Activated naive CD8-positive, alpha-beta T cell treated with anti-CD3 and anti-CD28 coated beads, Interleukin-2, amount 10 ng/mL, durations not matched to agents 7 days and 5 days (primary cell): ENCODE measurements around the gene IFNK. TPM values are rescaled to one million over a fixed set of nuclear protein-coding genes. Genes with fewer than 3 reads are reported as not detected.

Source experiments
- ATAC-seq: fragments of 150-1000 bp; cut with Tn5 transposase; one replicate; pipeline ENCODE4 v1.10.0; 2021; ENCODE audit warnings: low read depth, moderate library complexity
- POLR2A ChIA-PET: fragments of 350-600 bp; sonication (Branson Sonifier 250); formaldehyde crosslinking; loops from one replicate; lab custom pipeline; 2021; ENCODE audit warnings: antibody characterized with exemption; lab: Charles Lee
- DNase-seq: peaks from one replicate; pipeline ENCODE4 v3.0.0; 2021
- H3K27ac Mint-ChIP-seq: one replicate; pipeline ENCODE4 v1.8.0; 2022; ENCODE audit warnings: mild to moderate bottlenecking, mixed read lengths
- H3K27me3 Mint-ChIP-seq: one replicate; pipeline ENCODE4 v1.8.0; 2022; ENCODE audit warnings: mild to moderate bottlenecking, moderate library complexity, mixed read lengths
- H3K36me3 Mint-ChIP-seq: one replicate; pipeline ENCODE4 v1.8.0; 2021; ENCODE audit warnings: mild to moderate bottlenecking, mixed read lengths
- H3K4me1 Mint-ChIP-seq: one replicate; pipeline ENCODE4 v1.8.0; 2021; ENCODE audit warnings: mixed read lengths
- H3K4me3 Mint-ChIP-seq: one replicate; pipeline ENCODE4 v1.8.0; 2022; ENCODE audit warnings: mild to moderate bottlenecking, moderate library complexity, mixed read lengths
- H3K9me3 Mint-ChIP-seq: one replicate; pipeline ENCODE4 v1.8.0; 2021; ENCODE audit warnings: mixed read lengths
- total RNA-seq, 2 experiments: library from RNA; stranded (reverse); gene quantifications; one replicate each; pipeline ENCODE4 v1.2.3, GENCODE V29; 2021

The IFNK gene
- not detected for total RNA-seq

DNA sequence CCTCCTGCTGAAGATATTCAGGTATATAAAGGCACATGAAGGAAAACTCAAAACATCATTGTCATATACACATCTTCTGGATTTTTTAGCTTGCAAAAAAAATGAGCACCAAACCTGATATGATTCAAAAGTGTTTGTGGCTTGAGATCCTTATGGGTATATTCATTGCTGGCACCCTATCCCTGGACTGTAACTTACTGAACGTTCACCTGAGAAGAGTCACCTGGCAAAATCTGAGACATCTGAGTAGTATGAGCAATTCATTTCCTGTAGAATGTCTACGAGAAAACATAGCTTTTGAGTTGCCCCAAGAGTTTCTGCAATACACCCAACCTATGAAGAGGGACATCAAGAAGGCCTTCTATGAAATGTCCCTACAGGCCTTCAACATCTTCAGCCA, at the start of gene IFNK:
Gene IFNK (plus strand): TSS at position 55 of the 400 bp plus-strand sequence. CDS start 47 bp downstream, at position 102.
- Mint-ChIP-seq H3K27me3 (peaks cover 12% of the 10 kb centered on the region), H3K36me3 (peaks cover 18% of the 10 kb centered on the region), H3K4me3 (no peak within 1 kb of the TSS), H3K4me1 (peaks cover 8% of the 10 kb centered on the region), H3K27ac (no peak within 1 kb of the TSS), H3K9me3 (no peaks in the 10 kb centered on the region)
- POLR2A ChIA-PET, result no interaction called here
- ATAC-seq, result no peak
- no peak for DNase-seq

- peaks cover 12% of the 10 kb centered on the region for H3K9me3 Mint-ChIP-seq
- POLR2A ChIA-PET, result no interaction called here
- ATAC-seq (no peak), DNase-seq (no peak)
- no peak overlapping the region for H3K4me3 Mint-ChIP-seq
- H3K27me3 Mint-ChIP-seq, result no peaks in the 10 kb centered on the region
- H3K27ac Mint-ChIP-seq, result no peak overlapping the region
- H3K36me3 Mint-ChIP-seq, result peaks cover 29% of the 10 kb centered on the region
- H3K4me1 Mint-ChIP-seq, result peaks cover 14% of the 10 kb centered on the region
Measured at GRCh38 chr9:27474305-27474704, 49.8 kb upstream of the IFNK start.

- no peak for DNase-seq
- ATAC-seq, result no peak
- Mint-ChIP-seq H3K36me3 (peaks cover 29% of the 10 kb centered on the region), H3K9me3 (peaks cover 12% of the 10 kb centered on the region), H3K27ac (no peak overlapping the region), H3K27me3 (no peaks in the 10 kb centered on the region), H3K4me1 (peaks cover 14% of the 10 kb centered on the region), H3K4me3 (no peak overlapping the region)
- POLR2A ChIA-PET, result no interaction called here
Measured at GRCh38 chr9:27475057-27475595, 49.0 kb upstream of the IFNK start.

DNA sequence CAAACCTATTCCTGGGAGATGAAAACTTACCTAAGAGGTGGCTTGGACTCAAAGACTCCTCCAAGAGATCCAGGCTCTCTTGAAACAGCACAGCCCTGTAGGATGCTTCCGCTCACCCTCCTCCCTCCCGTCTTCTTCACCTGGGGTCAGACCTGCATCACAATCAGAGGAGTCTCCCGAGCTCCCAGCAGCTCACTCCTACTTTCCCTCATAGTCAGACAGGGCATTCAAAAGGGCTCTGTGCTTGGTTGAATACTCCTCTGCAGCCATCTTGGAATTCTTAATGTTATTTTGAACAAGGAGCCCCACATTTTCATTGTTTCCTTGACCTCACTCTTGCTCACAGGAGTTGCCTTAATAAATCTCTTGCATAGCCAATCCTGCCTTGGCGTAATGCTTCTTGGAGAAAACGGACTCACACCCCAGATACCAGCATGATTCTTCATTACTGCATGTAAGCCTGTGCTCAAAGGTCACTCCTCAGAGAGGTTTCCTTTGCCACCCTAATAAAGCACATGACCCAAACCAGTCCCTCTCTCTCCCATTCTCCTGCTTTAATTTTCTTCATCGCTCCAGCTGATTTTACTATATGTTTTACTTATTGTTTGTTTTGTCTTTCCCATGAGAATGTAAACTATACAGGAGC, 47.1 kb upstream of the IFNK start:
- DNase-seq (no peak), ATAC-seq (no peak)
- peaks cover 9% of the 10 kb centered on the region for H3K4me1 Mint-ChIP-seq
- no peak overlapping the region for H3K27ac Mint-ChIP-seq
- H3K4me3 Mint-ChIP-seq, result no peak overlapping the region
- peaks cover 14% of the 10 kb centered on the region for H3K9me3 Mint-ChIP-seq
- POLR2A ChIA-PET, result no interaction called here
- peaks cover 36% of the 10 kb centered on the region for H3K36me3 Mint-ChIP-seq
- H3K27me3 Mint-ChIP-seq, result no peaks in the 10 kb centered on the region

- ATAC-seq, result no peak
- Mint-ChIP-seq H3K27ac (no peak overlapping the region), H3K4me3 (no peak overlapping the region)
Measured at GRCh38 chr9:27478322-27478721, 45.8 kb upstream of the IFNK start.

DNA sequence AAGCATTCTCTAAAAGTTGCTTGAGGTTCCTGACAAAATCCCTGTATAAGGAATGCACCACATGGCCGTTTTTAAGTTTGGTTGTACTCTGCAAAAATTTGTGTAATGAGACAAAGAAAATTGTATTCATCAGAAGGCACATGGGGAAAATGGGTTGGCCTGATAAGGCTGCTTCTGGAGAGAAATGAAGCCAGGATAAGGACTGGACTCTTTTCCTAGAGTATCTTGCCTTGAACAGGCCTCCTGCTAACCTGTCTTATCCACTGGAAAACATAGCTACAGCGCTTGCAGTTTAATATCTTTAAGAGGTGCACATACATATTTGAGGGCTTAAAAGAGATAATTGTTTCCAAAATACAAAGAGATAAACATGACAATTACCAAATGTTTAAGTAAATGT, 41.4 kb upstream of the IFNK start:
- POLR2A ChIA-PET, result no interaction called here
- Mint-ChIP-seq H3K4me3 (no peak overlapping the region), H3K36me3 (peaks cover 28% of the 10 kb centered on the region), H3K27ac (no peak overlapping the region), H3K4me1 (peaks cover 30% of the 10 kb centered on the region), H3K9me3 (peaks cover 10% of the 10 kb centered on the region), H3K27me3 (no peaks in the 10 kb centered on the region)
- ATAC-seq, result no peak
- DNase-seq, result no peak

More at GRCh38 chr9:27478322-27478721, 45.8 kb upstream of the IFNK start:
- Mint-ChIP-seq H3K36me3 (peaks cover 36% of the 10 kb centered on the region), H3K27me3 (no peaks in the 10 kb centered on the region), H3K4me1 (peaks cover 2% of the 10 kb centered on the region), H3K9me3 (peaks cover 14% of the 10 kb centered on the region)
- POLR2A ChIA-PET, result no interaction called here
- DNase-seq, result no peak

- peak overlapping the region; percentile 11 for H3K27ac Mint-ChIP-seq
- H3K27me3 Mint-ChIP-seq, result no peaks in the 10 kb centered on the region
- peaks cover 34% of the 10 kb centered on the region for H3K4me1 Mint-ChIP-seq
- DNase-seq (no peak), ATAC-seq (no peak)
- POLR2A ChIA-PET, result no interaction called here
- H3K36me3 Mint-ChIP-seq, result peaks cover 25% of the 10 kb centered on the region
- H3K4me3 Mint-ChIP-seq, result no peak overlapping the region
- peaks cover 7% of the 10 kb centered on the region for H3K9me3 Mint-ChIP-seq
Measured at GRCh38 chr9:27483576-27483975, 40.5 kb upstream of the IFNK start.

- Mint-ChIP-seq H3K4me1 (peaks cover 41% of the 10 kb centered on the region), H3K27ac (peak overlapping the region; percentile 83), H3K36me3 (peaks cover 24% of the 10 kb centered on the region), H3K27me3 (no peaks in the 10 kb centered on the region), H3K4me3 (peak overlapping the region; percentile 59), H3K9me3 (peaks cover 4% of the 10 kb centered on the region)
- POLR2A ChIA-PET, result interaction anchor here (0.7 to 1.2 kb wide), 4 partner anchors 12 to 529 kb away, joined by 3 to 6 read pairs (median 3); partner anchors contain the start of genes IFT74 and MOB3B
- no peak for DNase-seq
- peak; percentile 92 for ATAC-seq
Measured at GRCh38 chr9:27485158-27485557, 38.9 kb upstream of the IFNK start.

DNA sequence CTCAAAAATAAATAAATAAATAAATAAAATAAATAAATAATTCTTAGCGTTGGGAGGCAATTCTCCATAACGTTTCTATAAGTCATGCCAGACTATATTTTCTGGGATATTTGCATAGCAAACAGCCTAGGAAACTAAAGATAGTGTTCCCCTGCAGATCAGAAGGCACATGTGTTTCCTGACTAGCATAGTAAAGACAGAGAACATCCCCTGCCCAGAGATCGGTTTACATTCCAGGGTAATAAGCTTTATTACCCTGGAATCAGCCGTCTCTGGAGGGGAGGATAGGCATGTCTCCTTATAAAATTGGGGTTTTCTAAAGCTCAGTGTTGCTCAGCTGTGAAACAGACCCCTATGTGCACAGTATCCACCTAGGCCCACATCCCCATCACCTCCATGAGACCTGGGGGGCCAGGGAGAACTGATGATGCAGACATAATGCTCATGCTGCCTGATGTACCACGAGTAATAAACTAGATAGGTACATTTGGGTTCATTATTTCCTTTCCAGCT, 36.9 kb upstream of the IFNK start:
- Mint-ChIP-seq H3K9me3 (peaks cover 5% of the 10 kb centered on the region), H3K4me3 (no peak overlapping the region), H3K36me3 (peaks cover 21% of the 10 kb centered on the region), H3K27me3 (no peaks in the 10 kb centered on the region), H3K4me1 (peaks cover 41% of the 10 kb centered on the region), H3K27ac (no peak overlapping the region)
- ATAC-seq (no peak), DNase-seq (no peak)
- POLR2A ChIA-PET, result interaction anchor here (0.7 kb wide), 1 partner anchor 120 kb away, joined by 3 read pairs; no protein-coding TSS in a partner anchor

DNA sequence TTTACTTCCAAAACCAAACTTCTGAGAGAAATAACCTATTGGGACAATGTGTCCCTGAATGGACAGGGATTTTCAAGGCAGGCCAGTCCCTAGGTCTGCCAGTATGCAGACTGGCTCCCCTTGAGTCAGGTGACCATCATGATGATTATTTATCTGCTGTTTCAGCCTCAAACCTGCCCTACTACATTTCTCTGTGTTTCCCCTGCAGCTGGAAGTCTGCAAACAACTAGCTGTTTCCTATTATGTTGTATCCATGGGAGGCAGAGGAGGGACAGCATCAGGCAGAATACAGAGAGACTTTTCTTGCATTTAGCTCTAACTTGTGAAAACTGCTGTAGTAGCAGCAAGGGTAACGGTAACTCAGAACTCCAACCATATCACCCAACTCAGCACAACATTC, 36.2 kb upstream of the IFNK start:
- peaks cover 5% of the 10 kb centered on the region for H3K9me3 Mint-ChIP-seq
- H3K4me3 Mint-ChIP-seq, result no peak overlapping the region
- POLR2A ChIA-PET, result no interaction called here
- H3K27ac Mint-ChIP-seq, result peak overlapping the region; percentile 59
- peaks cover 41% of the 10 kb centered on the region for H3K4me1 Mint-ChIP-seq
- no peak for ATAC-seq
- no peaks in the 10 kb centered on the region for H3K27me3 Mint-ChIP-seq
- H3K36me3 Mint-ChIP-seq, result peaks cover 24% of the 10 kb centered on the region
- no peak for DNase-seq

DNA sequence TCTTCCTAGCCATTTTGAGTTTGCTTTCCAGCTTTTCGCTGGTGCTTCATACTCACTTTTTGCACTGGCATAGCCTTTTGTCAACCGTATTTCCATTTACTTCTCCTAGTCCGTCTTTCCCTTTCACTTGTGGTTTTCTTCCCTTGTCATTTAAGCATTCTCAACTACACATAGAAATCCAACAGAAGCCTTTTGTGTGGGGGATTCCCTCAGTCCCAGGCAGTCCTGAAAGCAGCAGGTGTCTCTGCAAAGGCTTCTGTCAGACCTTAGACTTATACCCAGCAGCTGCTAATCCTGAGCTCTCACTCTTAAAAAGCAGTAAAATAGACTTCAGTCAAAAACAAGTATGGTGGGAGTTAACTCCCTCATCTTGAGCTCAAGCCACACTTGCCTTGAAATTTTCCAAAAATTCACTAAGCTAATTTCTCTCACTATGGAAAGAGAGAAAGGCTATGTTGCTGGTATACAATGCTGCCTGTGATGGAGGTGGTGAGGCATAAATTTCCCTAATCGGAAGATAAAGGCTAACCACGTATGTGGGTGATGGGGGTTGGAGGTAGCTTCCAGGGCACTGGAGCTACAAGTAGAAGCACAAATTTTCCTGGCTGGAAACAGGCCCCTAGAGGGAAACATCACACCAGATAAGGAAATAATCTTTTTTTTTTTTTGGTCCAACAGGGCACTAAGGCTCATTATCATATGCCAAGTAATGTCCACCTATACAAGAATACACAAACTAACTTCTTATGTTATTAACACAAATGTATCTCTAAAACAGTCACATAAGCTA, 34.8 kb upstream of the IFNK start:
- POLR2A ChIA-PET, result interaction anchor here (0.6 kb wide), 1 partner anchor 454 kb away, joined by 5 read pairs; no protein-coding TSS in a partner anchor
- Mint-ChIP-seq H3K4me3 (no peak overlapping the region), H3K27me3 (no peaks in the 10 kb centered on the region), H3K36me3 (peaks cover 22% of the 10 kb centered on the region), H3K27ac (no peak overlapping the region), H3K4me1 (peaks cover 32% of the 10 kb centered on the region), H3K9me3 (peaks cover 7% of the 10 kb centered on the region)
- DNase-seq (no peak), ATAC-seq (no peak)

DNA sequence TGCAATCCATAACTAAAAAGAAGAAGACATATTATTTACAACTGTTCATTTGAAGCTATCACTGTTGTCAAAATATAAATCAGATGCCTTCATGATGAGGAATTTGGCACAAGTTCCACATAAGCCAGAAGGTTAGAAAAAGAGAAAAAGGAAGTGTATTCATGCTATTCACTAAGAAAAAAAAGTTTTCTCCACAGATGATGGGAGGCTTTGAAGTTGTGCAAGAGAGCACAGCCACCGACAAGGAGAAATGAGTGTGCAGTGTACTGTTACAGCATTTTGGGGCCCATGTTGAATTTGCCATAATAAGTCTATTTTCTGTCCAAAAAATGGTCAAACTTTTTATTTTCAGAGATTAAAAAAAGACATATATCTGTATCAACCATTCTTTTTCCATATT, 32.9 kb upstream of the IFNK start:
- ATAC-seq, result no peak
- peaks cover 16% of the 10 kb centered on the region for H3K4me1 Mint-ChIP-seq
- H3K27ac Mint-ChIP-seq, result no peak overlapping the region
- no peak overlapping the region for H3K4me3 Mint-ChIP-seq
- peaks cover 23% of the 10 kb centered on the region for H3K36me3 Mint-ChIP-seq
- peaks cover 7% of the 10 kb centered on the region for H3K9me3 Mint-ChIP-seq
- no peaks in the 10 kb centered on the region for H3K27me3 Mint-ChIP-seq
- DNase-seq, result no peak
- POLR2A ChIA-PET, result no interaction called here

DNA sequence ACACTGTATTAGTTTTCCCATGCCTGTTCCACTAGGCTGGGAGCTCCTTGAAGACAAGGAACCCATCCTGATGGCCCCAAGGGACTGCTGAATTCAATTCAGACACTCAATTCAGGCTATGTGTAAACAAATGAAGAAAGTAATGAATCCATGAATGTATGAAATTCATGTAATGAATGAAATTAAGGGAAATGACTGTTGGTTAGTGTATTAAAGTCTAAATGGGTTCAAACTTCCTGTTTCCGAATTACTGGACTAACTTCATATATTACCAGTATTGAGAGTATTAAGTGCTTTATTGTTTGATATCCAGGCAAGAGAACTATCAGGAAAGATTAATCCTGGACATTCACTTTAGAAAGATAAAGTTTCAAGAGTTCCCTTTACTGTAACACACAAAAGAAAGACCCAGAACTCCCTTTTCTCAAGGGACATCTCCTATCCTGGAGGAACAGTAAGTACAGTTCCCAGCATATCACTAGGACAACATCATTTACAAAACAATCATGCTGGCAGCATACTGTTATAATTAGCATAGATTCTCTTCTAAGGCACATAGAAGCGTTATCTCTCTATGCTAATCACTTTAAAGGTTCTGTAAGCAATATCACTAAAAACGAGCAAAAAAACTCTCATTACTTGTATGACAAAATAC, 28.5 kb upstream of the IFNK start:
- POLR2A ChIA-PET, result no interaction called here
- peaks cover 11% of the 10 kb centered on the region for H3K4me1 Mint-ChIP-seq
- H3K4me3 Mint-ChIP-seq, result no peak overlapping the region
- H3K27ac Mint-ChIP-seq, result no peak overlapping the region
- H3K36me3 Mint-ChIP-seq, result peaks cover 21% of the 10 kb centered on the region
- H3K27me3 Mint-ChIP-seq, result no peaks in the 10 kb centered on the region
- DNase-seq, result no peak
- ATAC-seq, result no peak
- peaks cover 7% of the 10 kb centered on the region for H3K9me3 Mint-ChIP-seq
